ENCODE data around the gene KCNN2. TPM values are rescaled to one million over a fixed set of nuclear protein-coding genes. Genes with fewer than 3 reads are reported as not detected.
"Not testable (repeated sequence)": the region's sequence is repeated elsewhere in the genome, so short reads cannot be mapped to it uniquely, and the experiment has no call there.

Gene KCNN2
- polyA plus RNA-seq, 4 donors, result 0.18 to 0.19 TPM; not detected in 2

DNA sequence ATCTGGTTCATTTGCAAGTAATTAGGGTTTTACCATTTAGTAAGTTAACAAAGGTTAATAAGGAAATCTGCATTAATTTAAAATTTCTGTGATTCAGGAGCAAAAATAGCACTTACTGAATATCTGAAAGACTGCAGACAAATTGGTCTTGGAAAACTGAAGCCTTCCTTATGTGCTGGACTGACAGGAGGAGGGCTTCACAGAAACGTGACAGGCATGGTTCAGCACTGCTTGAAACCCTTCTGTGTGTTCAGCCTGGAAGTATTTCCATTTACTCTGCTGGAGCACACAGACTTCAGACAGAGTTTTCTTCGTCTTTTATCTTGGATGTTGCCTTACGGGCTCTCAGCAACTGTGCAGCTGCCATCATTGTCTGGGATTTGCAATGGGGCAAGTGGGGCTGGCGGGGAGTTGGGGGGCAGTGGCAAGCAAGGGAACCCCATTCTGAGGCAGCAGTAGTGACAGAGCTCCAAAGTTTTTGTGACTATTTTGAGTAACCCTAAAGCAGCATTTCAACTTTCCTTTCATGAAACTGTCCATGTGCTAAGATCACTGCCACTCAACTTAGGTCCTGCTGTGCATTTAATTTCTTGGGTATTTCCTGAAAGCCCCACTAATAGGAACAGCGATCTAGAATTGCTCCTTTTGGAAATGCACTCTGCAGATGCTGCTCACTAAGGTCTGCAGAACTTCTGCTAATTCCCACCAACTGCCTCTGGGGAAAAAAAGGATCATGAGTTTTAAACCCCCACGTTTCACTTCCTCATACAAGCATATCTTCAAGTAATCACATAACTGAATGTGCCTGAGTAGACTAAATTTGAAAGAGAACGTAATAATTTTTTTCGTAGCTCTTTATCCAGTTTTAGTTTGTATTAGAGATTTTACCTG, 56.6 kb downstream of the KCNN2 start:
- FAIRE-seq, result no peak
- no peaks in the 10 kb centered on the region for H3K9me3 ChIP-seq (ENCODE audit: control insufficient read depth in 2 of 2, insufficient read depth in 1 of 2, low read depth in 1 of 2, low read length in 1 of 2)
- WGBS, 3 donors, result 58 to 62% (median 60%) methylated on average over 8 of the region's 8 CpGs

DNA sequence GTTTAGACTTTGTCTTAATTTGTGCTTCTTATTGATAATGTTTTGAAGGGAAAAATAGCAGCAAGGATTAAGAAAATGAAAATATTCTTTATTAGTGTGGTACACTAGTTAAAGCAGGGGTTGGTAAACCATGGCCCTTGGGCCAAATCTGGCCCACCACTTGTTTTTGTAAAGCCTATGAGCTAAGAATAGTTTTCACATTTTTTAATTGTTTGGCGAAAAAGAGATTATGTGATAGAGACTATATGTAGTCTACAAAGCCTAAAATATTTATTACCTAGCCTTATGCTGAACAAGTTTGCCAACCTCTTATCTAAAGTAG, 57.2 kb downstream of the KCNN2 start:
- H3K4me1 ChIP-seq (ENCODE audit: control insufficient read depth in 3 of 3, insufficient read depth in 2 of 3, low read depth in 1 of 3, low read length in 2 of 3), result no peaks in the 10 kb centered on the region

More for the DNA sequence above, 56.6 kb downstream of the KCNN2 start:
- no peaks in the 10 kb centered on the region for H3K36me3 ChIP-seq (ENCODE audit: control insufficient read depth in 3 of 3, insufficient read depth in 2 of 3, low read depth in 1 of 3, low read length in 3 of 3)
- no peak overlapping the region for H3K27ac ChIP-seq (ENCODE audit: low read depth in 1 of 3, low read length in 2 of 3)
- no peak for DNase-seq
- H3K4me1 ChIP-seq (ENCODE audit: control insufficient read depth in 3 of 3, insufficient read depth in 2 of 3, low read depth in 1 of 3, low read length in 2 of 3), result no peaks in the 10 kb centered on the region
- no peaks in the 10 kb centered on the region for H3K27me3 ChIP-seq (ENCODE audit: control insufficient read depth in 3 of 3, insufficient read depth in 3 of 3, low read length in 3 of 3)
- H3K4me3 ChIP-seq (ENCODE audit: low read depth in 1 of 3, low read length in 3 of 3), result no peak overlapping the region

DNA sequence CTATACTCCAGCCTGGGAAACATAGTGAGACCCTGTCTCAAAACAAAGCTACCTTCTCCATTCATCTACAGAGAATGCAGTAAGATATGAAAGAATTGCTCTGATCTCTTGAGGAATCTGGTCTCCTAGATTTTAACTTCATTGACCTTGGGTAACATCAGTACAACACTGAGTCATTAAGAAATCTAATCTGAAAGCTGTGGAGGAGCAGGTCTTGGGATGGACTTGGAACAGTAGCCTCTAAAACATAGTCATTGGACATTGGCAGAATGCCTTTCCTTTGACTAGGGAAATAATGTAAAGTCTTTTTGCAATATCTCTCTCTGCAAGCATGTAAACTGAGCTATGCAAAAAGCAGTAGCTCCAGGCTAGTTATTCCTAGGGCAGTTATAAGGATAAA, 58.1 kb downstream of the KCNN2 start:
- H3K36me3 ChIP-seq (ENCODE audit: control insufficient read depth in 3 of 3, insufficient read depth in 2 of 3, low read depth in 1 of 3, low read length in 3 of 3), result no peaks in the 10 kb centered on the region
- no peak overlapping the region for H3K27ac ChIP-seq (ENCODE audit: low read depth in 1 of 3, low read length in 2 of 3)
- no peak overlapping the region for H3K4me3 ChIP-seq (ENCODE audit: low read depth in 1 of 3, low read length in 3 of 3)
- FAIRE-seq (no peak), DNase-seq (no peak)
- H3K9me3 ChIP-seq (ENCODE audit: control insufficient read depth in 2 of 2, insufficient read depth in 1 of 2, low read depth in 1 of 2, low read length in 1 of 2), result no peaks in the 10 kb centered on the region
- H3K4me1 ChIP-seq (ENCODE audit: control insufficient read depth in 3 of 3, insufficient read depth in 2 of 3, low read depth in 1 of 3, low read length in 2 of 3), result no peaks in the 10 kb centered on the region
- H3K27me3 ChIP-seq (ENCODE audit: control insufficient read depth in 3 of 3, insufficient read depth in 3 of 3, low read length in 3 of 3), result no peaks in the 10 kb centered on the region

More for the DNA sequence above, 57.2 kb downstream of the KCNN2 start:
- H3K27ac ChIP-seq (ENCODE audit: low read depth in 1 of 3, low read length in 2 of 3), result no peak overlapping the region
- no peak for DNase-seq
- WGBS, 3 donors, result 82 to 93% (median 88%) methylated on average over 1 of the region's 1 CpG
- no peaks in the 10 kb centered on the region for H3K9me3 ChIP-seq (ENCODE audit: control insufficient read depth in 2 of 2, insufficient read depth in 1 of 2, low read depth in 1 of 2, low read length in 1 of 2)
- FAIRE-seq, result no peak
- no peak overlapping the region for H3K4me3 ChIP-seq (ENCODE audit: low read depth in 1 of 3, low read length in 3 of 3)
- H3K36me3 ChIP-seq (ENCODE audit: control insufficient read depth in 3 of 3, insufficient read depth in 2 of 3, low read depth in 1 of 3, low read length in 3 of 3), result no peaks in the 10 kb centered on the region
- H3K27me3 ChIP-seq (ENCODE audit: control insufficient read depth in 3 of 3, insufficient read depth in 3 of 3, low read length in 3 of 3), result no peaks in the 10 kb centered on the region

DNA sequence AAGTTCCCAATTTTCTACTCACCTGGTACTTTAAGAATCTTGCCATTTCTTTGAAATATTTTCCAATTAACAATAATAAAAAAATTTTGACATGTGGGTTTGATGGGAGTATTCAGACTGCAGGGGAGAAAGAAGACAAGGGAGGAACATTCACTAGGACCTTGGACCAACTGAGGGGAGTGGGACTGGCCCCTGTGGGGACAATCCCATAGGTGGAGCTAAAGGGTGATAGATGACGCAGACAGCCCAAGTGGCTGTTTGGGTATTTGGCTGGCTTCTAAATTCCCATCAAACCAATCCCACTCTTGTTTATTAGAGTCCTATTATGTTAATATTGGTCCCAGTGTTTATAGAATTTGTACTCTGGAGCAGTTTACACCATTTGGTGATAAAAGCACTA, 65.3 kb downstream of the KCNN2 start:
- no peak for DNase-seq
- FAIRE-seq, result no peak
- Histone ChIP-seq H3K36me3 (ENCODE audit: control insufficient read depth in 3 of 3, insufficient read depth in 2 of 3, low read depth in 1 of 3, low read length in 3 of 3) (no peaks in the 10 kb centered on the region), H3K27me3 (ENCODE audit: control insufficient read depth in 3 of 3, insufficient read depth in 3 of 3, low read length in 3 of 3) (no peaks in the 10 kb centered on the region), H3K4me1 (ENCODE audit: control insufficient read depth in 3 of 3, insufficient read depth in 2 of 3, low read depth in 1 of 3, low read length in 2 of 3) (no peaks in the 10 kb centered on the region), H3K9me3 (ENCODE audit: control insufficient read depth in 2 of 2, insufficient read depth in 1 of 2, low read depth in 1 of 2, low read length in 1 of 2) (no peaks in the 10 kb centered on the region), H3K4me3 (ENCODE audit: low read depth in 1 of 3, low read length in 3 of 3) (no peak overlapping the region), H3K27ac (ENCODE audit: low read depth in 1 of 3, low read length in 2 of 3) (no peak overlapping the region)
- WGBS, 3 donors, result 73 to 85% (median 82%) methylated on average over 1 of the region's 1 CpG

DNA sequence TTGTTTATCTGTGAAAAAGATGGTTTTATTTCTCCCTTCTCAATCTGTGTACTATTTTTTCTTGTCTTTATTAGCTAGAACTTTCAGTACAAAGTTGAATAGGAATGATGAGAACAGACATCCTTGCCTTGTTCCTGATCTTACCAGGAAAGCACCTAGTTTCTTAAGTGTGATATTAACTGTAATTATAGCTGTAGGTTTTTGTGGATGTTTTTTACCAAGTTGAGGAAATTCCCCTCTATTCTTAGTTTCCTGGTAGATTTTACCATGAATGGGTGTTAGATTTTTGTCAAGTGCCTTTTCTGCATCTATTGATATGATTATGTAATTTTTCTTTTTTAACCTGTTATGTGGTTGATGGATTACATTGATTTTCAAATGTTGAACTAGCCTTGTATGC, 68.7 kb downstream of the KCNN2 start:
- DNase-seq, result no peak
- H3K27me3 ChIP-seq (ENCODE audit: control insufficient read depth in 3 of 3, insufficient read depth in 3 of 3, low read length in 3 of 3), result no peaks in the 10 kb centered on the region
- FAIRE-seq, result no peak
- H3K9me3 ChIP-seq (ENCODE audit: control insufficient read depth in 2 of 2, insufficient read depth in 1 of 2, low read depth in 1 of 2, low read length in 1 of 2), result no peaks in the 10 kb centered on the region
- no peak overlapping the region for H3K27ac ChIP-seq (ENCODE audit: low read depth in 1 of 3, low read length in 2 of 3)
- H3K4me3 ChIP-seq (ENCODE audit: low read depth in 1 of 3, low read length in 3 of 3), result no peak overlapping the region
- no peaks in the 10 kb centered on the region for H3K4me1 ChIP-seq (ENCODE audit: control insufficient read depth in 3 of 3, insufficient read depth in 2 of 3, low read depth in 1 of 3, low read length in 2 of 3)
- H3K36me3 ChIP-seq (ENCODE audit: control insufficient read depth in 3 of 3, insufficient read depth in 2 of 3, low read depth in 1 of 3, low read length in 3 of 3), result no peaks in the 10 kb centered on the region

DNA sequence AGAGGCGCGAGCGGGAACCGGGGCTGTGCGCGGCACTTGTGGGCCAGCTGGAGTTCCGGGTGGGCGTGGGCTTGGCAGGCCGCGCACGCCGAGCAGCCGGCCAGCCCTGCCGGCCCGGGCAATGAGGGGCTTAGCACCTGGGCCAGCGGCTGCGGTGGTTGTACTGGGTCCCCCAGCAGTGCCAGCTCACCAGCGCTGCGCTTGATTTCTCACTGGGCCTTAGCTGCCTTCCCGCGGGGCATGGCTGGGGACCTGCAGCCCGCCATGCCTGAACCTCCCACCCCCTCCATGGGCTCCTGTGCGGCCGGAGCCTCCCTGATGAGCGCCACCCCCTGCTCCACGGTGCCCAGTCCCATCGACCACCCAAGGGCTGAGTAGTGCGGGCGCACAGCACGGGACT, 70.8 kb downstream of the KCNN2 start:
- not testable (repeated sequence) for H3K27ac ChIP-seq (ENCODE audit: low read depth in 1 of 3, low read length in 2 of 3); H3K36me3 ChIP-seq (ENCODE audit: control insufficient read depth in 3 of 3, insufficient read depth in 2 of 3, low read depth in 1 of 3, low read length in 3 of 3); H3K27me3 ChIP-seq (ENCODE audit: control insufficient read depth in 3 of 3, insufficient read depth in 3 of 3, low read length in 3 of 3); FAIRE-seq; H3K4me3 ChIP-seq (ENCODE audit: low read depth in 1 of 3, low read length in 3 of 3); DNase-seq; H3K4me1 ChIP-seq (ENCODE audit: control insufficient read depth in 3 of 3, insufficient read depth in 2 of 3, low read depth in 1 of 3, low read length in 2 of 3); H3K9me3 ChIP-seq (ENCODE audit: control insufficient read depth in 2 of 2, insufficient read depth in 1 of 2, low read depth in 1 of 2, low read length in 1 of 2)
- WGBS, 3 donors, result 93 to 96% (median 95%) methylated on average over 18 to 30 of the region's 30 CpGs

DNA sequence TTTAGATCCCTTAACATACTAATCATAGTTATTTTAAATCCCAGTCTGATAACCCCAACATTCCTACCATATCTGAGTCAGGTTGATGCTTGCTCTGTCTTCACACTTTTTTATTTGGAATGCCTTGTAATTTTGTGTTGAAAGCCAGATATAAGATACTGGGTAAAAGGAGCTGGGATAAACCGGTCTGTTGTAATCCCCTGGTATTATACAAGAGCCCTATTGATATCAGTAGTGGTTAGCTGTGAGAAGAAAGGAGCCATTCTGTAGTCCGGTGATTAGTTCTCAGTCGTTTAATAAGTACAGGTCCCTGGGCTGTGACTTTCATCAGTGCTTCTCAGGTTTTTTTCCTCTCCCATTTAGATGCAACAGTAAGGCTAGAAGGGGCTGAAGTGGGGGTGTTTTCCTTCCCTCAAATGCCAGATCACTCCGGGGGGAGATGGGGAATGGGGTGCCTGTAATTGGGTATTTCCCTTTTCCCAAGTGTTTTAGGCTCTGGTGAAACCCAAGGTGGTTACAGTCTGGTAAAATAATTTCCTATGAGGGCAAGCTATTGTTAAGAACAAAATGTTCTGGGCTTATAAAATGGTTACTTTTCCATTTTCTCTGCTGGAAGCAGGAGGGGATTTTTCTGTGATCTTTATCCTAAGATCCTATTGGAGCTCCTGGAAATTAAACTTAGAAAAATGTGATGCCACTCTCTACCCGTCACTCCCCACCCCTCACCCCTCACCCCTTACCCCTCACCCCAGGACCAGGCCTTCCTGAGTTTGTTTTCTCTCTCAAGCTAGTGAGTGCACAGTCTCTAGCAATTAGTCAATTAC, 72.7 kb downstream of the KCNN2 start:
- no peak for DNase-seq
- FAIRE-seq, result no peak
- Histone ChIP-seq H3K9me3 (ENCODE audit: control insufficient read depth in 2 of 2, insufficient read depth in 1 of 2, low read depth in 1 of 2, low read length in 1 of 2) (no peaks in the 10 kb centered on the region), H3K27me3 (ENCODE audit: control insufficient read depth in 3 of 3, insufficient read depth in 3 of 3, low read length in 3 of 3) (no peaks in the 10 kb centered on the region), H3K4me1 (ENCODE audit: control insufficient read depth in 3 of 3, insufficient read depth in 2 of 3, low read depth in 1 of 3, low read length in 2 of 3) (no peaks in the 10 kb centered on the region), H3K4me3 (ENCODE audit: low read depth in 1 of 3, low read length in 3 of 3) (no peak overlapping the region), H3K36me3 (ENCODE audit: control insufficient read depth in 3 of 3, insufficient read depth in 2 of 3, low read depth in 1 of 3, low read length in 3 of 3) (no peaks in the 10 kb centered on the region), H3K27ac (ENCODE audit: low read depth in 1 of 3, low read length in 2 of 3) (no peak overlapping the region)
- WGBS, 3 donors, result 28 to 54% (median 43%) methylated on average over 5 of the region's 5 CpGs

DNA sequence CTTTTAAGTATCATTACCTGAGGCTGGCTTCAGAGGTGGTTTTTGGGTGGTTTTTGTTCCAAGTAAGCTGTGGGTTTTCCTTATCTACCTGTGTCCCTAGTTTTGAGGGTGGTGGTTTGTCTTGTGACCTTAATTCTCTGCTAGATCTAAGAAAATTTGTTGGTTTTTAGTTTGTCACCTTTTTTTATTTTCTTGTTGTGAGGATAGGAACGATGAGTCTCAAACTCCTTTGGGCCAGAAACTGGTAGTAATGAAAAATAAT, 73.3 kb downstream of the KCNN2 start:
- no peaks in the 10 kb centered on the region for H3K4me1 ChIP-seq (ENCODE audit: control insufficient read depth in 3 of 3, insufficient read depth in 2 of 3, low read depth in 1 of 3, low read length in 2 of 3)
- 66 to 70% (median 69%) methylated on average over 1 of the region's 1 CpG for WGBS, 3 donors
- no peaks in the 10 kb centered on the region for H3K36me3 ChIP-seq (ENCODE audit: control insufficient read depth in 3 of 3, insufficient read depth in 2 of 3, low read depth in 1 of 3, low read length in 3 of 3)
- FAIRE-seq (no peak), DNase-seq (no peak)
- no peaks in the 10 kb centered on the region for H3K27me3 ChIP-seq (ENCODE audit: control insufficient read depth in 3 of 3, insufficient read depth in 3 of 3, low read length in 3 of 3)
- no peak overlapping the region for H3K27ac ChIP-seq (ENCODE audit: low read depth in 1 of 3, low read length in 2 of 3)
- H3K9me3 ChIP-seq (ENCODE audit: control insufficient read depth in 2 of 2, insufficient read depth in 1 of 2, low read depth in 1 of 2, low read length in 1 of 2), result no peaks in the 10 kb centered on the region
- H3K4me3 ChIP-seq (ENCODE audit: low read depth in 1 of 3, low read length in 3 of 3), result no peak overlapping the region

Data from small intestine (tissue), 7 donors.